Right lung (tissue), 10 donors: Measurements from ENCODE around the gene NNAT. TPM values are rescaled to one million over a fixed set of nuclear protein-coding genes. Genes with fewer than 3 reads are reported as not detected.
"Not testable (repeated sequence)": the region's sequence is repeated elsewhere in the genome, so short reads cannot be mapped to it uniquely, and the experiment has no call there.

Source experiments
- DNase-seq, 2 donors: peaks; one replicate each; pipeline ENCODE4 v3.0.0-alpha.2; 2013
- long read RNA-seq, 8 donors: transcript quantifications; one replicate each; lab custom pipeline, GENCODE V29; 2026
- polyA plus RNA-seq, 5 donors: library from polyadenylated mRNA; unstranded; fragments of 120-200 nt; gene quantifications; one replicate each; pipeline versions ENCODE4 v1.2.1 to v1.2.3, GENCODE V29; 2013; ENCODE audit warnings: inconsistent platforms in 1 of 5, low replicate concordance in 1 of 5; ENCODE audit not compliant: insufficient read length in 5 of 5, insufficient read depth in 1 of 5

Gene NNAT
- polyA plus RNA-seq: 10 to 100 TPM; 44.2 to 81.3 (median 56.2) TPM
- long read RNA-seq, donor 1, transcript NNAT-201 (3 exons, 1,297 nt): minor isoform, 17 of 187 reads
- long read RNA-seq, donor 1, transcript NNAT-202 (2 exons, 1,222 nt): major isoform, 27 of 187 reads
- long read RNA-seq, donor 1, partial matches to known transcripts: 142 of 187 reads
- long read RNA-seq, donor 1, other reads (novel, unspliced or antisense): 0 of 187 reads
- long read RNA-seq, donor 2, transcript NNAT-202 (2 exons, 1,222 nt): major isoform, 13 of 67 reads
- long read RNA-seq, donor 2, transcript NNAT-201 (3 exons, 1,297 nt): minor isoform, 7 of 67 reads
- long read RNA-seq, donor 2, partial matches to known transcripts: 47 of 67 reads
- long read RNA-seq, donor 2, other reads (novel, unspliced or antisense): 0 of 67 reads
- long read RNA-seq, donor 3, transcript NNAT-201 (3 exons, 1,297 nt): minor isoform, 7 of 17 reads
- long read RNA-seq, donor 3, transcript NNAT-202 (2 exons, 1,222 nt): major isoform, 10 of 17 reads
- long read RNA-seq, donor 3, partial matches to known transcripts: 0 of 17 reads
- long read RNA-seq, donor 3, other reads (novel, unspliced or antisense): 0 of 17 reads
- long read RNA-seq, donor 4, transcript NNAT-201 (3 exons, 1,297 nt): minor isoform, 14 of 119 reads
- long read RNA-seq, donor 4, transcript NNAT-202 (2 exons, 1,222 nt): major isoform, 20 of 119 reads
- long read RNA-seq, donor 4, partial matches to known transcripts: 85 of 119 reads
- long read RNA-seq, donor 4, other reads (novel, unspliced or antisense): 0 of 119 reads
- long read RNA-seq, donor 5, transcript NNAT-201 (3 exons, 1,297 nt): minor isoform, 15 of 107 reads
- long read RNA-seq, donor 5, transcript NNAT-202 (2 exons, 1,222 nt): major isoform, 29 of 107 reads
- long read RNA-seq, donor 5, partial matches to known transcripts: 63 of 107 reads
- long read RNA-seq, donor 5, other reads (novel, unspliced or antisense): 0 of 107 reads
- long read RNA-seq, donor 6, transcript NNAT-201 (3 exons, 1,297 nt): minor isoform, 14 of 95 reads
- long read RNA-seq, donor 6, transcript NNAT-202 (2 exons, 1,222 nt): major isoform, 21 of 95 reads
- long read RNA-seq, donor 6, partial matches to known transcripts: 57 of 95 reads
- long read RNA-seq, donor 6, other reads (novel, unspliced or antisense): 0 of 95 reads
- long read RNA-seq, donor 7, transcript NNAT-201 (3 exons, 1,297 nt): minor isoform, 7 of 17 reads
- long read RNA-seq, donor 7, transcript NNAT-202 (2 exons, 1,222 nt): major isoform, 10 of 17 reads
- long read RNA-seq, donor 7, partial matches to known transcripts: 0 of 17 reads
- long read RNA-seq, donor 7, other reads (novel, unspliced or antisense): 0 of 17 reads
- long read RNA-seq, donor 8, transcript NNAT-202 (2 exons, 1,222 nt): major isoform, 11 of 14 reads
- long read RNA-seq, donor 8, partial matches to known transcripts: 0 of 14 reads
- long read RNA-seq, donor 8, other reads (novel, unspliced or antisense): 0 of 14 reads

- no peak for DNase-seq
These were observed at the start of gene NNAT for GRCh38 chr20:37521061-37521771. NNAT (plus strand) TSS chr20:37521250; CDS start chr20:37521332, 82 bp downstream.

GRCh38 chr20:37471741-37472235, 49.3 kb upstream of the NNAT start:
- DNase-seq: no peak

DNA sequence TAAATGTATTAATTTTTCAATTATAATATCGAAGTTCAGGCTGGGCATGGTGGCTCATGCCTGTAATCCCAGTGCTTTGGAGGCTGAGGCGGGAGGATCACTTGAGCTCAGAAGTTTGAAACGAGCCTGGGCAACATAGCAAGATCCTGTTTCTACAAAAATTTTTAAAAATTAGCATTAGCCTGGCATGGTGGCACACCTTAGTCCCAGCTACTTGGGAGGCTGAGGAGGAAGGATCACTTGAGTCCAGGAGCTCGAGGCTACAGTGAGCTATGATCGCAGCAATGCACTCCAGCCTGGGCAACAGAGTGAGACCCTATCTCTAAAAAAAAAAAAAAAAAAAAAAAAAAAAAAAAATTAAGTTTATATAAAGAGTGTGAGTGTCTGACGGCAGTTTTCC, 48.6 kb upstream of the NNAT start:
- not testable (repeated sequence) for DNase-seq

- no peak for DNase-seq
These were observed 47.6 kb upstream of the NNAT start for GRCh38 chr20:37473249-37474000.

GRCh38 chr20:37474386-37474785, 46.7 kb upstream of the NNAT start:
- no peak for DNase-seq

- no peak for DNase-seq
These were observed 45.8 kb upstream of the NNAT start for GRCh38 chr20:37475252-37475651.

- DNase-seq: no peak
These were observed 44.0 kb upstream of the NNAT start for GRCh38 chr20:37477041-37477440.

- DNase-seq: no peak
These were observed 41.8 kb upstream of the NNAT start for GRCh38 chr20:37479266-37479665.

DNA sequence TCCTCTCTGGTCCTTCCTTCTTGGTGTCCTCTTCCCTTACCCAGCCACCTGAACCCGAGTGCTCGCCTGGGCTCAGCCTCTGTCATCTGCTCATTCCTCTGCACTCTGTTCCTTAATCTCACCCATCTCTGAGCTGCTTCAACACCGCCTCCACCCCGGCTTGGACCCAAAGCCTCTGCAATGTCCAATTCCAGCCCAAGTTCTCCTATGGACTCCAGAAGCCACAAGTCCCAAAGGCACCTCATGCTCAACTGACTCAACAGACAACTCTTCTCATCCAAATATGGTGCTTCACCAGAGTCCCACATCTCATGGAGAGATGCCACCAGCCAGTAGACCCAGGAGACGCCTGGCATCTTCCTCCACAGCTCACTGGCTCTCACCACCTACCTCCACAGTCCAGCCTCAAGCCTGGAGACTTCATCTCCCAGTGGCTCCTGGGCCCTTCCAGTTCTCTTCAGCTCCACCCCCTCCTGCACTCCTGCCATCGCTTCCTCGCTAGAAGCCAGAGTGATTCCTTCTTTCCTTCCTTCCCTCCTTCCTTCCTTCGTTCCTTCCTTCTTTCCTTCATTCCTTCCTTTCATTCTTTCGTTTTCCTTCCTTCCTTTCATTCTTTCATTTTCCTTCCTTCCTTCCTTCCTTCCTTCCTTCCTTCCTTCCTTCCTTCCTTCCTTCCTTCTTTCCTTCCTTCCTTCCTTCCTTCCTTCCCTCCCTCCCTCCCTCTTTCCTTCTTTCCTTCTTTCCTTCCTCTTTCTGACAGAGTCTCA, 40.9 kb upstream of the NNAT start:
- DNase-seq: no peak

DNA sequence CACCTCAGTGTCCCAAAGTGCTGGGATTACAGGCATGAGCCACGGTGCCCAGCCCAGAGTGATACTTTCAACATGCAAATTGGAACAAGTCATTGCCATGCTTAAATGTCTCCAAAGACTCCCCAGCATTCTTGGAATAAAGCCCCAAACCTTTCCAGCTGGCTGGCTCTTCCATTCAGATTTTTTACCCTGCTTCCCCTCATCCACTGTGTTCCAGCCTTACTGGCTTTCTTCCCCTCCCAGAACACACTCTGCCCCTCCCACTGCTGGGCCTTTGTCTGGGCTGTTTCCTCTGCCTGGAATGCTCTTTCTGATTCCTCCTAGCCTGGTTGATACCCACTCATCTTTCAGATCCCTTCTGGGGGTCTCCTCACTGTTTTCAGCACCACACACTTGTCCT, 40.1 kb upstream of the NNAT start:
- DNase-seq: no peak

GRCh38 chr20:37481610-37482009, 39.4 kb upstream of the NNAT start:
- DNase-seq: no peak

- no peak for DNase-seq
These were observed 36.7 kb upstream of the NNAT start for GRCh38 chr20:37484331-37484730.

DNA sequence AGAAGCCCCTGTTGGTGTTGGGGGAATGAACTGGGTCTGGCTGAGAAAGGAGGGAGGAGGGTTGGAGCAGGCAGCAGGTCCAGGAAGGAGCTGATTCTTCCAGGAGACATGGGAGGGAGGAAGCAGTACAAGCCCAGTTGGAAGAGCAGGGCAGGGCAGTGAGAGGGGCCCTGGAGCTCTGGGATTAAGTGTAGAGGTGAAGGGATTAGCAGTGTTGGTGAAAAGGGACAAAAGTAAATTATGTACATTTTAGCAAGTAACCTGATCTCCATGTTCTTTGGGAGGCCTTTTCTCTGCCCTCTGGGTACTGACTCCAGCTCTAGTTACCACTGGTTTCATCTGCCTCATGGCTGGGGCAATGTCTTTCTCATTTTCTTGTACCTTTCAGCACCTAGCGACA, 34.8 kb upstream of the NNAT start:
- not testable (repeated sequence) for DNase-seq

- no peak for DNase-seq
These were observed 30.2 kb upstream of the NNAT start for GRCh38 chr20:37490663-37491350.

- DNase-seq: no peak
These were observed 28.9 kb upstream of the NNAT start for GRCh38 chr20:37492096-37492625.

- DNase-seq: no peak
These were observed 28.1 kb upstream of the NNAT start for GRCh38 chr20:37492945-37493344.

DNA sequence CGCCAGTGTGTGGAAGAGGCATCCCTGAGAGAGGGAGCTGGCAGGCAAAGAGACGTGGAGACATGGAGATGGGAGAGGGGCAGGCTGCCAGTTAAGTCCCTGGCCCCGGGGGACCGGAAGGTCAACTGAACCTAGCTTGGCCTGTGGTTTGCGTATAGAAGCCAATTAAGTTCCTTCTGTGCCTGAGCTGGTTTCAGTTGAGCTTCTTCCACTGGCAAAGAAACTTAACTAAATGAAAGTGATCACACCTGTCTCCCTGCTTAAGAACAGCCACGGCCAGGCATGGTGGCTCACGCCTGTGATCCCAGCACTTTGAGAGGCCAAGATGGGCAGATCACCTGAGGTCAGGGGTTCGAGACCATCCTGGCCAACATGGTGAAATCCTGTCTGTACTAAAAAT, 26.7 kb upstream of the NNAT start:
- DNase-seq: no peak

DNA sequence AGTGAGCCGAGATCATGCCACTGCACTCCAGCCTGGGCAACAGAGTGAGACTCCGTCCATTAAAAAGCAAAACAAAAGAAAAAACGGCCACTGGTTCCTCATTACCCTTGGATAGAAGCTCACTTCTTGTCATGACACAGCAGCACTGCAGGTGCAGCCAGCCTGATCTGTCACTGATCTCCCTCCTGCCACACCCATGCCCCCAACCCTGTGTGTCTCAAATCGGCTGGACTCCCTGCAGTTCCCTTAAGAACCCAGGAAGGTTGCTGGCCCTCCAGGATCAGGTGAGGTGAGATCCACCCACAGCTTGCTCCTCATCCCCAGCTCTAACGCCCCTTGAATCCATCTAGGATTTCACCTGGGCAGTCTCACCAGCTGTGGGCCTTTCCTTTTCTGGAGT, 26.3 kb upstream of the NNAT start:
- DNase-seq: no peak
